Fibroblast of lung (primary cell): ENCODE data around the gene PRDM11.

Source experiments
- CTCF ChIP-seq, 2 donors: IDR thresholded peaks in 1 of 2; conservative IDR thresholded peaks in 1 of 2; 1 replicate in 1 of 2; 2 replicates in 1 of 2; pipeline ENCODE4 v1.5.1; 2011 to 2012; ENCODE audit warnings: low read length in 2 of 2, control low read depth in 1 of 2, inconsistent platforms in 1 of 2, low read depth in 1 of 2, mild to moderate bottlenecking in 1 of 2
- EZH2 ChIP-seq: IDR thresholded peaks from 2 replicates; pipeline ENCODE4 v1.5.1; 2012; ENCODE audit warnings: low read length, control low read depth, mild to moderate bottlenecking; ENCODE audit errors: missing control alignments

- no peak for TF ChIP-seq CTCF (conservative IDR thresholded peaks at IDR 0.05 in 1 of 2, IDR thresholded peaks at IDR 0.05 in 1 of 2; ENCODE audit: low read depth in 1 of 2, low read length in 2 of 2)
- no peak for TF ChIP-seq EZH2
These were observed 77.1 kb downstream of the PRDM11 start for GRCh38 chr11:45223496-45223895.
